ENCODE results near the gene FAM131A.

GRCh38 chr3:184333700-184334099 is 3.7 kb upstream of the FAM131A start:
- TF ChIP-seq NCOR1 (IDR thresholded peaks at IDR 0.05), result no peak
- TF ChIP-seq TBL1XR1 (IDR thresholded peaks at IDR 0.05; ENCODE audit: low read length in 2 of 2), result no peak
- no peak for TF ChIP-seq ZBTB1 (CRISPR knock-in tag; IDR thresholded peaks at IDR 0.05; ENCODE audit: borderline replicate concordance, low read depth)
- no peak for TF ChIP-seq HNRNPH1 (optimal IDR thresholded peaks at IDR 0.05; ENCODE audit: low read depth, low read length)
- no peak for TF ChIP-seq ZNF778 (CRISPR knock-in tag; IDR thresholded peaks at IDR 0.05)
- TF ChIP-seq CTCF (IDR thresholded peaks at IDR 0.05 in 2 of 3, conservative IDR thresholded peaks at IDR 0.05 in 1 of 3; ENCODE audit: insufficient read depth in 2 of 3, low read depth in 1 of 3, low read length in 3 of 3), result no peak
- no peak; the same call in 1 of the 2 replicates for TF ChIP-seq POLR2AphosphoS5 (IDR thresholded peaks at IDR 0.05; ENCODE audit: control insufficient read depth, insufficient read depth, low read depth, low read length)
- no peak for TF ChIP-seq SMC3 (conservative IDR thresholded peaks at IDR 0.05; ENCODE audit: insufficient read depth, low read depth, low read length)
